SK-N-MC (cell line): ENCODE measurements around the gene CDH3.

Experiments used
- DNase-seq: peaks from one replicate; pipeline ENCODE4 v3.0.0-alpha.2; 2011; ENCODE audit warnings: low read depth, low spot score
- H3K27ac ChIP-seq: fragments of 200-600 bp; sonication (generic); 2 replicates; pipeline ENCODE4 v1.5.1; 2016; ENCODE audit warnings: mixed run types
- H3K36me3 ChIP-seq: fragments of 200-600 bp; sonication (generic); 2 replicates; pipeline ENCODE4 v1.6.1; 2017; ENCODE audit warnings: antibody characterized with exemption, low read length, mixed read lengths; ENCODE audit not compliant: insufficient read depth
- H3K4me3 ChIP-seq: fragments of 200-600 bp; sonication (generic); 2 replicates; pipeline ENCODE4 v1.5.1; 2016
- H3K9ac ChIP-seq: fragments of 200-600 bp; sonication (generic); 2 replicates; pipeline ENCODE4 v1.8.0; 2017; ENCODE audit warnings: mixed run types, mixed read lengths; ENCODE audit not compliant: insufficient read length
- H3K9me3 ChIP-seq: fragments of 200-600 bp; sonication (generic); 2 replicates; pipeline ENCODE4 v1.6.1; 2017; ENCODE audit warnings: low read depth, mild to moderate bottlenecking, antibody characterized with exemption, low read length, moderate library complexity, mixed read lengths
- EZH2 ChIP-seq: fragments of 200-600 bp; sonication (generic); IDR thresholded peaks from one replicate; pipeline ENCODE4 v1.6.1; 2017; ENCODE audit warnings: antibody characterized with exemption
- FOXP2 ChIP-seq: optimal IDR thresholded peaks from 2 replicates; pipeline ENCODE3; 2011; ENCODE audit warnings: mild to moderate bottlenecking, moderate library complexity; ENCODE audit not compliant: insufficient read depth; ENCODE audit errors: extremely low read length, control extremely low read depth
- POLR2AphosphoS5 ChIP-seq: IDR thresholded peaks from 2 replicates; pipeline ENCODE4 v1.6.1; 2012; ENCODE audit warnings: mild to moderate bottlenecking, low read depth, low read length, borderline replicate concordance

CDH3 gene

GRCh38 chr16:68627951-68628425, 17.1 kb upstream of the CDH3 start:
- no peaks in the 10 kb centered on the region for H3K36me3 ChIP-seq

GRCh38 chr16:68629351-68629910, 15.7 kb upstream of the CDH3 start:
- no peak for DNase-seq

More at GRCh38 chr16:68627951-68628425, 17.1 kb upstream of the CDH3 start:
- H3K4me3 ChIP-seq, result no peak overlapping the region
- DNase-seq, result peak; percentile 59
- no peak overlapping the region for H3K9ac ChIP-seq
- peak overlapping the region; percentile 36; the same call in 1 of the 2 replicates for H3K27ac ChIP-seq
- TF ChIP-seq POLR2AphosphoS5 (no peak), EZH2 (no peak), FOXP2 (no peak)
- no peaks in the 10 kb centered on the region for H3K9me3 ChIP-seq

DNA sequence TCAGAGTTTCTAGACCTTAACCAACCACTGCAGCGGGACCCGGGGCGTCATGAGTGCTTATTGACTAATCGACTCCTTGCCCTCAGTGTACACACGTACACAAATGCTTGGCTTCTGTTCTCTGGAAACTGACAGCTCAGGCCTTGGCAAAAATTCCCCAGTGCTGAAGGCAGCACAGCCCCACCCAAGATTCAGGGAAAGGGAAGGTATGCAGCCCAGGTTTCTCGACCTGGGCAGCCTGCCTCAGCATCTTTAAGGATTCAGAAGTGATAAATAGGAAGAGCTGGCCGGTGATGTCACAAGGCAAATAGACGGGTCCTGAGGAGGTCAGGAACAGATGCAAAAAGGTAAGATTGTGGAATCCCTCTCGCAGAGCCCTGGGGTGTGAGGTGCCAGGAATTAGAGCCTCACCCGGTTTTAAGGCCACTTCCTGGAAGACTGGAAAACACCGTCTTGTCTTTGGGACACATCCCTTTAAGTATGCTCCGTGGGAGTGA, 9.0 kb upstream of the CDH3 start:
- no peak for TF ChIP-seq FOXP2
- no peak for TF ChIP-seq POLR2AphosphoS5
- TF ChIP-seq EZH2, result no peak
- no peak for DNase-seq
- Histone ChIP-seq H3K36me3 (no peaks in the 10 kb centered on the region), H3K9me3 (no peaks in the 10 kb centered on the region), H3K4me3 (no peak overlapping the region), H3K27ac (no peak overlapping the region), H3K9ac (no peak overlapping the region)

More at GRCh38 chr16:68629351-68629910, 15.7 kb upstream of the CDH3 start:
- Histone ChIP-seq H3K9me3 (no peaks in the 10 kb centered on the region), H3K9ac (no peak overlapping the region), H3K36me3 (no peaks in the 10 kb centered on the region), H3K27ac (no peak overlapping the region), H3K4me3 (no peak overlapping the region)
- TF ChIP-seq POLR2AphosphoS5, result no peak
- TF ChIP-seq EZH2, result no peak
- no peak for TF ChIP-seq FOXP2

GRCh38 chr16:68636818-68637217, 8.3 kb upstream of the CDH3 start:
- H3K9me3 ChIP-seq, result no peaks in the 10 kb centered on the region
- no peak overlapping the region for H3K9ac ChIP-seq
- TF ChIP-seq FOXP2 (no peak), EZH2 (no peak), POLR2AphosphoS5 (no peak)
- DNase-seq, result no peak
- no peak overlapping the region for H3K27ac ChIP-seq
- no peak overlapping the region for H3K4me3 ChIP-seq
- H3K36me3 ChIP-seq, result no peaks in the 10 kb centered on the region

DNA sequence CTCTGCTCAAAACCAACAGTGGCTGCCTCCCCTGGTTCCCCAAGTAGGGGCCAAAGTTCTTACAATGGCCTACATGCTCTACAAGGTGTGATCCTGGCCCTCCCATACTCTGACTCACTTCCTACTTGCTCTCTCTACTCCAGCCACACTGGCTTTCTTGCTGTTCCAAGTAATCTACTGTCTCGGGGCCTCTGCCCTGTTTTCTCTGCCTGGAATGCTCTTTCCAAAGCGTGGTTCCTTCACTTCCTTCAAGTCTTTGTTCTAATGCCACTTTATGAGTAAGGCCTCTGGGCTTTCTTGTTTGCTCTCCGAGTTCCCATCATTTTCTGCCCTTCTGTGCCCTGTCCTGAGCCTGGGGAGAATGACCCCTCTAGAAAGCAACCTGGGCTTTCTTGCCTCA, 4.1 kb upstream of the CDH3 start:
- Histone ChIP-seq H3K36me3 (no peaks in the 10 kb centered on the region), H3K9me3 (no peaks in the 10 kb centered on the region), H3K27ac (no peak overlapping the region), H3K9ac (no peak overlapping the region), H3K4me3 (no peak overlapping the region)
- no peak for DNase-seq
- TF ChIP-seq POLR2AphosphoS5, result no peak
- no peak for TF ChIP-seq FOXP2
- TF ChIP-seq EZH2, result no peak

- Histone ChIP-seq H3K27ac (no peak overlapping the region), H3K36me3 (no peaks in the 10 kb centered on the region), H3K9ac (no peak overlapping the region), H3K9me3 (no peaks in the 10 kb centered on the region), H3K4me3 (no peak overlapping the region)
- TF ChIP-seq EZH2 (no peak), POLR2AphosphoS5 (no peak), FOXP2 (no peak)
- no peak for DNase-seq
These were observed 3.1 kb upstream of the CDH3 start for GRCh38 chr16:68642047-68642435.

- H3K27ac ChIP-seq, result no peak overlapping the region
- DNase-seq, result no peak
- H3K9ac ChIP-seq, result no peak overlapping the region
- no peaks in the 10 kb centered on the region for H3K36me3 ChIP-seq
- TF ChIP-seq POLR2AphosphoS5, result no peak
- TF ChIP-seq FOXP2, result no peak
- no peak for TF ChIP-seq EZH2
- no peaks in the 10 kb centered on the region for H3K9me3 ChIP-seq
- no peak overlapping the region for H3K4me3 ChIP-seq
These were observed 2.5 kb upstream of the CDH3 start for GRCh38 chr16:68642436-68643101.

GRCh38 chr16:68643227-68643626, 1.9 kb upstream of the CDH3 start:
- no peak for DNase-seq
- no peak overlapping the region for H3K9ac ChIP-seq
- H3K27ac ChIP-seq, result no peak overlapping the region
- H3K9me3 ChIP-seq, result no peaks in the 10 kb centered on the region
- H3K36me3 ChIP-seq, result no peaks in the 10 kb centered on the region
- TF ChIP-seq EZH2, result no peak
- TF ChIP-seq FOXP2, result no peak
- no peak for TF ChIP-seq POLR2AphosphoS5
- H3K4me3 ChIP-seq, result no peak overlapping the region

GRCh38 chr16:68643847-68644246, 1.3 kb upstream of the CDH3 start:
- H3K4me3 ChIP-seq, result no peak overlapping the region
- no peak overlapping the region for H3K9ac ChIP-seq
- no peak for TF ChIP-seq FOXP2
- H3K9me3 ChIP-seq, result no peaks in the 10 kb centered on the region
- no peaks in the 10 kb centered on the region for H3K36me3 ChIP-seq
- DNase-seq, result no peak
- no peak overlapping the region; the same call in 1 of the 2 replicates for H3K27ac ChIP-seq
